ENCODE measurements around the gene JAKMIP3.

JAKMIP3 gene

GRCh38 chr10:132037676-132037975, 28.1 kb upstream of the JAKMIP3 start:
- peak; percentile 33 for DNase-seq
- Mint-ChIP-seq H3K27me3 (ENCODE audit: low read depth, poor library complexity) (peaks cover 96% of the 10 kb centered on the region), H3K4me1 (peaks cover 7% of the 10 kb centered on the region), H3K36me3 (ENCODE audit: low read depth) (no peaks in the 10 kb centered on the region), H3K4me3 (peak overlapping the region; percentile 70), H3K9me3 (peaks cover 19% of the 10 kb centered on the region), H3K27ac (no peak overlapping the region)
- TF ChIP-seq CTCF (IDR thresholded peaks at IDR 0.05) = no peak

DNA sequence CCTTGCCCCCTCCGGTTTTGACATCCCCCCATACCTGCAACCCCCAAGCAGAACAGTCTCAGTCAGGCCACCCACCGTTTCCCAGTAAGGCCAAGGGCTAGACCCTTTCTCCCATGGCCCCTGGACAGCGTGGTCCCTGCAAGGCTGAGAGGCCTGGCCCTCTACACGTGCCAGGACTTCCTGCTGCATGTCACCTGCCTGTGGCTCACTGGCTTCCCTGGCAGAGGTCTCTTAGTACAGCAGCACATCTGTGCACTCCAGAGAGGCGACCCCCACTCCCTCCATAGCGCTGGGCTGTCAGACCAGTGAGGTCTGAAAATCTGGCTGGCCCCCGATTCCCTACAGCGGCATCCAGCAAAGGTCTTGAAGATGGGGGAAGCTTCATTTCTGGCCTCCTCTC, 26.4 kb upstream of the JAKMIP3 start:
- Mint-ChIP-seq H3K4me3 (no peak overlapping the region), H3K27ac (no peak overlapping the region), H3K27me3 (ENCODE audit: low read depth, poor library complexity) (peaks cover 96% of the 10 kb centered on the region), H3K9me3 (peaks cover 8% of the 10 kb centered on the region), H3K36me3 (ENCODE audit: low read depth) (no peaks in the 10 kb centered on the region), H3K4me1 (peaks cover 7% of the 10 kb centered on the region)
- no peak for TF ChIP-seq CTCF (IDR thresholded peaks at IDR 0.05)
- DNase-seq = no peak

DNA sequence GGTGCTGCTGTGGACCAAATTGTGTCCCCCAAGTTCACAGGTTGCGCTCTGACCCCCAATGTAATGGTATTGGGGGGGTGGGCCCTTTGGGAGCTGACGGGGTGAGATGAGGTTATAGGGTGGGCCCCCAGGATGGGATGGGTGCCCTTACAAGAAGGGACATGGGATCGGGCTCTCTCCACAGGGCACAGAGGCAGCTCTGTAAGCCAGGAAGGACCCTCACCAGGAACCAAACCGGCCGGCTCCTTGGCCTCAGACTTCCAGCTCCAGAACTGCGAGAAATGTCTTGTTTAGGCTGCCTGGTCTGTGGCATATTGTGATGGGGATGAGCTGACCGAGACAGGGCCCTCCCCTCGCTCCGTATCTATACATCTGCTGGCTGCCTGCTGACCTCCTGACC, 25.7 kb upstream of the JAKMIP3 start:
- Mint-ChIP-seq H3K27me3 (ENCODE audit: low read depth, poor library complexity) (peaks cover 92% of the 10 kb centered on the region), H3K4me3 (no peak overlapping the region), H3K9me3 (peaks cover 8% of the 10 kb centered on the region), H3K4me1 (peaks cover 7% of the 10 kb centered on the region), H3K36me3 (ENCODE audit: low read depth) (no peaks in the 10 kb centered on the region), H3K27ac (no peak overlapping the region)
- no peak for DNase-seq
- TF ChIP-seq CTCF (IDR thresholded peaks at IDR 0.05) = no peak

DNA sequence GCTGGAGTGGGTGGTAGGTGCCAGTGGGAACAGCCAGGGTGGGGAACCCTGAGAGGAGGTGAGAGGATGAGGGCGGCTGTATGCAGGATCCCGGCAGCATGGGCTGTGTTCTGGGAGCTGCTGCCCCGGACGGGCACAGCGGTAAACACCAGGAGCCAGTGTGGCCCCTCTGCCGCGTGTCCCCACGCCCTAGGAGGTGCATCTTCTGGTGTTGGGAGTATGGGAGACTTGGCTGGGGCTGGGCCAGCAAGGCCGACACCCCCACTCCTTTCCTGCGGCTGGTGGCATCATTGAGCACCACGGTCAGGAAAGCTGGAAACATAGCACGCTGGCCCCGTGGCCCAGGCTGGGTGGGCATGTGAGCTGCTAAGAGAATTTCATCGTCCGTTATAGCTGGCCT, 24.4 kb upstream of the JAKMIP3 start:
- Mint-ChIP-seq H3K4me3 (no peak overlapping the region), H3K9me3 (peaks cover 8% of the 10 kb centered on the region), H3K36me3 (ENCODE audit: low read depth) (no peaks in the 10 kb centered on the region), H3K27ac (no peak overlapping the region), H3K4me1 (peaks cover 7% of the 10 kb centered on the region), H3K27me3 (ENCODE audit: low read depth, poor library complexity) (peaks cover 92% of the 10 kb centered on the region)
- no peak for DNase-seq
- TF ChIP-seq CTCF (IDR thresholded peaks at IDR 0.05) = no peak

DNA sequence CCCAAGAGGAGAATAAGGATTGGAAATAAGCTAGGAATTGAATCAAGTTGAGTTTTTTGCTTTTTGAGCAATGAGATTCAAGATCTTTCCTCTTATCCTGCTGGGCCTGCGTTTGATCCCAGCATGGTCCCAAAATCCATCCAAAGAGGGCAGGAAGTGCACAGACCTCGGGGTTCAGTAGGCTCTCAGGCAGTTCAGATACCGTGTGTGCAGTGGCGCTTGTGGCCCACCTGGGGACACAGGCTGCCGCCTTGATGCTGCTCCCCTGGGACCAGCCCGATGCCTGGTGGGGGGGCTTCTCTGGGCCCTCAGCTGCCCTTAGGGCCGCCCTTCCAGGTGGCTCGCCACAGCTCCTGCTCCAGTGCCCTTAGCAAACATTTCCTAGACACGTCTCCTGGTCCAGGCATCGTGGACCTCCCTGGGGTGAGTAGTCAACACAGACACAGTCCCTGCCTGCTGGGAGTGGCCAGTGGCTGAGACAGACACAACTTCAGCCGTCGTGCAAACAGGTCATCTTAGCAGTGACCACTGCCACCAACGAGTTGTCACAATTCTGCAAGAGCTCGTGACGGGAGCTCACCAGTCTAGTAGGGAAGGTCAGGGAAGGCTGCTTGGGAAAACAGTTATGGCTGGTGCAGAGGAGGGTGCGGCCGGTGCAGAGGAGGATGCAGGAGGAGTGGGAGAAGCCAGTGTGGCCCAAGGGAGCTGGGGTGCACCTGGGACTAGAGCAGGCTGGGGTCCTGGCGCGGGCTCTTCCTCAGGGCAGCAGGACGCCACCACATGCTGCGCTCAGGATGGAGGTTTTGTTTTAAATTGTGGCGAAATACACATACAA, 21.7 kb upstream of the JAKMIP3 start:
- Mint-ChIP-seq H3K27me3 (ENCODE audit: low read depth, poor library complexity) (peaks cover 81% of the 10 kb centered on the region), H3K27ac (no peak overlapping the region), H3K4me1 (no peaks in the 10 kb centered on the region), H3K9me3 (peaks cover 8% of the 10 kb centered on the region), H3K36me3 (ENCODE audit: low read depth) (no peaks in the 10 kb centered on the region), H3K4me3 (no peak overlapping the region)
- DNase-seq = no peak
- TF ChIP-seq CTCF (IDR thresholded peaks at IDR 0.05) = no peak

GRCh38 chr10:132044803-132045202, 20.9 kb upstream of the JAKMIP3 start:
- no peaks in the 10 kb centered on the region for H3K36me3 Mint-ChIP-seq (ENCODE audit: low read depth)
- H3K27me3 Mint-ChIP-seq (ENCODE audit: low read depth, poor library complexity) = peaks cover 75% of the 10 kb centered on the region
- no peak for DNase-seq
- no peak overlapping the region for H3K27ac Mint-ChIP-seq
- no peak for TF ChIP-seq CTCF (IDR thresholded peaks at IDR 0.05)
- no peak overlapping the region for H3K4me3 Mint-ChIP-seq
- H3K9me3 Mint-ChIP-seq = peaks cover 10% of the 10 kb centered on the region
- H3K4me1 Mint-ChIP-seq = no peaks in the 10 kb centered on the region
